BLaER1 treated with 17β-estradiol and CSF1 and Interleukin-3, amounts not matched to agents 10 nM and 100 nM (cell line): ENCODE results near the gene HDLBP.
"Not testable (repeated sequence)": the region's sequence is repeated elsewhere in the genome, so short reads cannot be mapped to it uniquely, and the experiment has no call there.

ENCODE experiments used
- H3K27ac ChIP-seq, 11 experiments: shearing (Covaris generic); formaldehyde crosslinking; 2 replicates each; pipeline ENCODE4 v1.8.1; 2022
- H3K27me3 ChIP-seq, 11 experiments: shearing (Covaris generic); formaldehyde crosslinking; 2 replicates each; pipeline ENCODE4 v1.8.1; 2022
- H3K36me3 ChIP-seq, 11 experiments: shearing (Covaris generic); formaldehyde crosslinking; 2 replicates each; pipeline ENCODE4 v1.8.1; 2022
- H3K4me1 ChIP-seq, 10 experiments: shearing (Covaris generic); formaldehyde crosslinking; 2 replicates each; pipeline ENCODE4 v1.8.1; 2022
- H3K4me2 ChIP-seq, 11 experiments: shearing (Covaris generic); formaldehyde crosslinking; 2 replicates each; pipeline ENCODE4 v1.8.1; 2022
- H3K4me3 ChIP-seq, 10 experiments: shearing (Covaris generic); formaldehyde crosslinking; 2 replicates each; pipeline ENCODE4 v1.8.1; 2022
- H3K9ac ChIP-seq, 11 experiments: shearing (Covaris generic); formaldehyde crosslinking; 2 replicates each; pipeline ENCODE4 v1.8.1; 2022
- H3K9me3 ChIP-seq, 11 experiments: shearing (Covaris generic); formaldehyde crosslinking; replicated peaks in 1 of 11; 2 replicates each; pipeline ENCODE4 v1.8.1; 2022
- H4K20me1 ChIP-seq, 11 experiments: shearing (Covaris generic); formaldehyde crosslinking; 2 replicates each; pipeline ENCODE4 v1.8.1; 2022
- Cebpa-rat ChIP-seq, 11 experiments: shearing (Covaris generic); IDR thresholded peaks; 2 replicates each; pipeline ENCODE4 v1.8.1; 2022

Gene HDLBP

DNA sequence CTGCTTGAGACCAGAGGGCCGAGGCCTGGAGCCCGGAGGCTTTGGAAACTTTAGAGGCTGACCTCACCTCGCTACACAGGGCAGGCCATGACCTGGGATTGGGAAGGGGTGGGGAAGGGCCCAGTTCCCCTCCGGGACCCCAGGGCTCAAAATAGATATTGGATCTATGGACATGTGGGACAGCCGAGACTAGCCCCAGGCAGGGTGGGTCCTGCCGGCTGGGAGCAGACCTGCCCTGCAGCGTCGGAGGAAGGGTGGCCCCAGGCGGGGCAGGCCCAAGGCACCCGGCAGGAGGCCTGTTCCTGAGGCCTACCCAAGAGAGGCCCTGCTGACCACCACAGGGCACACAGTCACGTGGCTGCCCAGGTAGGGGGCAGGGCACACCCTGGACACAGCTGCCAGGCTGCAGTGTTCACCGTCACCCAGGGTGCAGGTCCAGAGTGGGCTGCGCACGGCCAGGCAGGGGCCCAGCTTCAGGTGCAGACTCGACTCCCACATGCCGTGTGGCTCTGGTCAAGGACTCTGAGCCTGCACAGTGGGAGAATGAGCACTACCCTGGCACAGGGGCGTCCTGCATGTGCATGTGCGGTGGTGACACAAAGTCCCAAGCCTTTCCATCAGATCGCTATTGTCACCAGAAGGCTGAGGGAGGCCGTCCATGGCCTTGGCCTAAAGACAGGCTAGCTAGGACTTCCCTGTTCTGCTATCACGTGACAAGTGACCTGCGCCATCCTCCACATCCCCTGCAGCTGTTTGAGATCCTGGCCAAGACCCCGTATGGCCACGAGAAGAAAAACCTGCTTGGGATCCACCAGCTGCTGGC lies 113.8 kb downstream of the HDLBP start:
- Histone ChIP-seq H3K4me2 (peak overlapping the region in 2 of 11 experiments; percentile 4 to 15; a peak in 4 of 22 replicates), H3K9ac (peak overlapping the region in 1 of 11 experiments; percentile 17; a peak in 1 of 22 replicates), H4K20me1 (peaks cover 0 to 43% (median 0%) of the 10 kb centered on the region in 11 experiments; a peak in 3 of 22 replicates), H3K36me3 (no peaks in the 10 kb centered on the region), H3K4me3 (no peak overlapping the region), H3K9me3 (no peaks in the 10 kb centered on the region), H3K4me1 (peaks cover 0 to 13% (median 3%) of the 10 kb centered on the region in 10 experiments; a peak in 7 of 20 replicates), H3K27me3 (no peaks in the 10 kb centered on the region), H3K27ac (no peak overlapping the region)
- no peak for TF ChIP-seq Cebpa-rat (IDR thresholded peaks at IDR 0.05)

- Histone ChIP-seq H4K20me1 (peaks cover 0 to 43% (median 0%) of the 10 kb centered on the region in 11 experiments; a peak in 3 of 22 replicates), H3K27me3 (no peaks in the 10 kb centered on the region), H3K36me3 (no peaks in the 10 kb centered on the region), H3K9me3 (no peaks in the 10 kb centered on the region), H3K4me2 (peak overlapping the region in 2 of 11 experiments; percentile 4 to 15; a peak in 4 of 22 replicates), H3K4me1 (peaks cover 0 to 13% (median 3%) of the 10 kb centered on the region in 10 experiments; a peak in 7 of 20 replicates), H3K27ac (no peak overlapping the region), H3K9ac (peak overlapping the region in 1 of 11 experiments; percentile 17; a peak in 1 of 22 replicates), H3K4me3 (no peak overlapping the region)
- no peak for TF ChIP-seq Cebpa-rat (IDR thresholded peaks at IDR 0.05)
Observed at GRCh38 chr2:241200822-241201395, 114.6 kb downstream of the HDLBP start.

GRCh38 chr2:241199897-241200821 lies 115.3 kb downstream of the HDLBP start:
- Histone ChIP-seq H3K27ac (no peak overlapping the region), H4K20me1 (peaks cover 0 to 48% (median 0%) of the 10 kb centered on the region in 11 experiments; a peak in 3 of 22 replicates), H3K9ac (no peak overlapping the region), H3K9me3 (no peaks in the 10 kb centered on the region), H3K27me3 (no peaks in the 10 kb centered on the region), H3K4me2 (no peak overlapping the region), H3K36me3 (no peaks in the 10 kb centered on the region), H3K4me1 (peaks cover 0 to 13% (median 3%) of the 10 kb centered on the region in 10 experiments; a peak in 7 of 20 replicates), H3K4me3 (no peak overlapping the region)
- no peak for TF ChIP-seq Cebpa-rat (IDR thresholded peaks at IDR 0.05)

- H3K9me3 ChIP-seq: no peaks in the 10 kb centered on the region
- H3K27me3 ChIP-seq: no peaks in the 10 kb centered on the region
- H3K4me1 ChIP-seq: peaks cover 0 to 13% (median 3%) of the 10 kb centered on the region in 10 experiments; a peak in 7 of 20 replicates
- peaks cover 0 to 41% (median 0%) of the 10 kb centered on the region in 11 experiments; a peak in 3 of 22 replicates for H4K20me1 ChIP-seq
- H3K4me3 ChIP-seq: no peak overlapping the region
- no peak overlapping the region for H3K4me2 ChIP-seq
- no peak overlapping the region for H3K9ac ChIP-seq
- TF ChIP-seq Cebpa-rat (IDR thresholded peaks at IDR 0.05): no peak
- no peaks in the 10 kb centered on the region for H3K36me3 ChIP-seq
- no peak overlapping the region for H3K27ac ChIP-seq
Observed at GRCh38 chr2:241199286-241199685, 116.2 kb downstream of the HDLBP start.

GRCh38 chr2:241198381-241199279 lies 116.8 kb downstream of the HDLBP start:
- Histone ChIP-seq H3K27me3 (no peaks in the 10 kb centered on the region), H3K9me3 (no peaks in the 10 kb centered on the region), H3K4me2 (no peak overlapping the region), H3K36me3 (no peaks in the 10 kb centered on the region), H4K20me1 (peaks cover 0 to 41% (median 0%) of the 10 kb centered on the region in 11 experiments; a peak in 3 of 22 replicates), H3K4me3 (no peak overlapping the region), H3K27ac (no peak overlapping the region), H3K4me1 (peaks cover 0 to 13% (median 3%) of the 10 kb centered on the region in 10 experiments; a peak in 7 of 20 replicates), H3K9ac (no peak overlapping the region)
- TF ChIP-seq Cebpa-rat (IDR thresholded peaks at IDR 0.05): no peak

- Histone ChIP-seq H3K4me1 (peaks cover 0 to 13% (median 3%) of the 10 kb centered on the region in 10 experiments; a peak in 7 of 20 replicates), H3K4me3 (no peak overlapping the region), H3K27me3 (no peaks in the 10 kb centered on the region), H3K4me2 (no peak overlapping the region), H3K27ac (no peak overlapping the region), H3K9me3 (no peaks in the 10 kb centered on the region), H4K20me1 (peaks cover 0 to 40% (median 0%) of the 10 kb centered on the region in 11 experiments; a peak in 3 of 22 replicates), H3K36me3 (no peaks in the 10 kb centered on the region), H3K9ac (no peak overlapping the region)
- TF ChIP-seq Cebpa-rat (IDR thresholded peaks at IDR 0.05): no peak
Observed at GRCh38 chr2:241197947-241198346, 117.5 kb downstream of the HDLBP start.

DNA sequence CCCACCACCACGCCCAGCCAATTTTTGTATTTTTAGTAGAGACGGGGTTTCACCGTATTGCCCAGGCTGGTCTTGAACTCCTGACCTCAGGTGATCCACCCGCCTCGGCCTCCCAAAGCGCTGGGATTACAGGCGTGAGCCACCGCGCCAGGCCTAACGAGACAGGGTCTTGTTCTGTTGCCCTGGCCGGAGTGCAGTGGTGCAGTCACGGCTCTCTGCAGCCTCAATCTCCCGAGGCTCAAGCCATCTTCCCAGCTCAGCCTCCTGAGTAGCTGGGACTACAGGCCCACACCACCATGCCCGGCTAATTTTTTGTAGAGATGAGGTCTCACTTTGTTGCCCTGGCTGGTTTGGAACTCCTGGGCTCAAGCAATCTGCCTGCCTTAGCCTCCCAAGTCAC lies 118.2 kb downstream of the HDLBP start:
- peaks cover 0 to 33% (median 0%) of the 10 kb centered on the region in 11 experiments; a peak in 3 of 22 replicates for H4K20me1 ChIP-seq
- peaks cover 0 to 13% (median 3%) of the 10 kb centered on the region in 10 experiments; a peak in 7 of 20 replicates for H3K4me1 ChIP-seq
- H3K9ac ChIP-seq, H3K4me3 ChIP-seq, H3K4me2 ChIP-seq, H3K27ac ChIP-seq, H3K36me3 ChIP-seq, H3K27me3 ChIP-seq, H3K9me3 ChIP-seq: not testable (repeated sequence)
